HG03565 (cell line): ENCODE measurements around the gene DDR2.

Experiments
- ATAC-seq: cut with Tn5 transposase; IDR thresholded peaks from one replicate; pipeline ENCODE4 v1.9.1; 2021; ENCODE audit warnings: mild to moderate bottlenecking, moderate library complexity; ENCODE audit not compliant: unreplicated experiment

The DDR2 gene

DNA sequence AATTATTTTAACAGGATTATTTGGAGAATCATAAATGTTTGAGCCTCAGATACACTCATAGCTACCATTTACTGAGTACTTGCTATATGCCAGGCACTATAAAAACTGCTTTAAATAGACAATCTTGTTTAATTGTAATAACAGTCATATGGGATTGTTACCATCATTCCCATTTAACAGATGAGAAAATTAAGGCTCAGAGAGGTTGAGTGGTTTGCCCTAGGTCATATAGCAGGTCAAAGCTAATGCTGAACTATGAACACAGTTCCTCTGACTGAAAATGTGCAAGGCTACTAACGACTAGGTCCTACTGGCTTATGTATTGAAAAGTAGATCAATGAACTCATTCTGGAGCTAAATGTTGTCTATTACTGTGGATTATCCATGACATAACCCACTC is 63.4 kb downstream of the DDR2 start:
- ATAC-seq, result no peak

GRCh38 chr1:162696286-162696862 is 64.1 kb downstream of the DDR2 start:
- no peak for ATAC-seq

GRCh38 chr1:162697140-162697895 is 65.1 kb downstream of the DDR2 start:
- peak; percentile 43 for ATAC-seq

GRCh38 chr1:162699366-162699765 is 67.1 kb downstream of the DDR2 start:
- no peak for ATAC-seq

DNA sequence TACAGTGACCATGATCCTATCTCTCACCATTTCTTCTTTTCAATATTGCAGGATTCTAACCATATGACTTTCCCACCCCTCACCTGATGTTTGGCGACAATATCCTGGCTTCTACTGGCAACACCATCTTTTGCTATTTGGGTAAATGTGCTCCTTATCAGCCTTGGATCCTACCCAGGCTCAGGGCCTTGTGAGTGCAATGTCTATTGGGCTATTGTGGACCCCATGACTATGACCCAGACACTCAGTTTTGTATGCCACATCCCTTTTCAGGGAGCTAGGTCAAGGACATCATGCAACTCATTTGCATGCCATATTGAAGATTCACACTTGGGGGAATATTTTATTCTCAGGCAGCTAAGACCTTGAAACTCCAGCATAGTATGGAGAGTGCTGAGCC is 67.9 kb downstream of the DDR2 start:
- ATAC-seq, result no peak

DNA sequence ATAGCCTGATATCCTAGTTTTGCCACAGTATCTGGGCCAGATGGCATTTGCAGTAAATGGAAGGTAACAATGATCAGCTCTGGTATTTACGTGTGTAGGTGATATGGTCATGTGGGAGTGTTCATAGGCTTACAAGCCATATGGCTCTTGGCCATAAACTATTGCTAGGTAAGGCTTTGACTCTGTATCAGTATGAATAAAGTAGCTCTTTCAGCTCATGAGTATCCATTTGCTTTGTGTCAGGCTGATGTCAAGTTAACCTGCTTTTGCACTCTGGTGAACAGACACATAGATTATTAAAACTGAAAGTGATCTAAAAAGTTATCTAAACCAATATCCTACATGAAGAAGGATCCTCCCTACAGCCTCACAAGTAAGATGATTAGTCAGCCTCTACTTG is 69.0 kb downstream of the DDR2 start:
- peak; percentile 61 for ATAC-seq

- no peak for ATAC-seq
Measured at GRCh38 chr1:162702628-162703027, 70.4 kb downstream of the DDR2 start.

GRCh38 chr1:162703708-162704107 is 71.4 kb downstream of the DDR2 start:
- no peak for ATAC-seq

DNA sequence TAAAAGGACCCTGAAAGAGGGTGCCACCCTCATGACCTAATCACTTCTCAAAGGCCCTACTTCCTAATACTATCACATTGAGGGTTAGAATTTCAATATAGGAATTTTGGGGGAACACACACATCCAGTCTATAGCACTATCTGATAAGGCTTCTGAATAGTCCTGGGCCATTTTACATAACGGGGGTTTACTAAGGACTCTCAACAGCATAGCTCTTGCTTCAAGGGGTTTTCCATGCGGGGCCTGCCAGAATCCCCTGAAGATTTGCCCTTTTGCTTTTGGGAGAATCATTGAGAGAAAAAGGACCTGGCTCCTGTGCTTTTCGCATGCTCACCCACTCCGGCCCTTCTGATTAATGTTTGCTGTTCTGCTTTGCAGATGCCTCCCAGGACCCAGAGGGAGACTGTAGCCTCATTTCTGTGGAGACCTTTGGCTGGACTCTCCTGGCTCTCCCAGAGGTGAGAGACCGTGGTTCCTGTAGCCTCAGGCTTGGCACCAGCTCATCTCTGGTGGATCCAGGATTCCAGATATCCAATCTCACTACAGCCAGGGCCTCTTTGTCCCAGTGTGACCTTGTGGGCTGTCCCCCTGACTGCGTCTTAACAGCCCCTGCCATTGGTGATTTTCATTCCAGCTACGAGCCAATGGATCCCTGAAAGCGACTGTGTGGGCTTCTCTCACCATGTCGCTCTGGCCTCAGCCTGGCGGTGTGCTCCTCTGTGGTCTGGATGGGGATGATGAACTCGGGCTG is 72.6 kb downstream of the DDR2 start:
- no peak for ATAC-seq

DNA sequence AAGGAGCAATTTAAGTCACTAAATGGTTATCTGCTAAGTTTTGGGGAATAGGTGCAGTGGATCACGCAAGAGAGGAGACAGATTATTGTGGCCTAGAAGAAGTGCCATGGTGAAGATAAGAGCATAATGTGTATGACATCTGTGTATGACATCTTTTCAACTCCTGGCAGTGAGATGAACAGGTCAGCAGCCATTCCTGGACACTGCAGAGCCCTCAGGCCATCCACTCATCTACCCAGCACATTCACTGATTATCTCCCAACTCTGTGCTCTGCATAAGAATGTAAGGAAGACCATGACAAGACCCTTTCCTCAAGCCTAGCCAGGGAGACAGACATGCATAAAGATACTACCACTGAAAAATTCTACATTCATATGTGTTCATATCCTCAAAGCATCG is 73.7 kb downstream of the DDR2 start:
- ATAC-seq, result no peak

- no peak for ATAC-seq
Measured at GRCh38 chr1:162706606-162707005, 74.3 kb downstream of the DDR2 start.

DNA sequence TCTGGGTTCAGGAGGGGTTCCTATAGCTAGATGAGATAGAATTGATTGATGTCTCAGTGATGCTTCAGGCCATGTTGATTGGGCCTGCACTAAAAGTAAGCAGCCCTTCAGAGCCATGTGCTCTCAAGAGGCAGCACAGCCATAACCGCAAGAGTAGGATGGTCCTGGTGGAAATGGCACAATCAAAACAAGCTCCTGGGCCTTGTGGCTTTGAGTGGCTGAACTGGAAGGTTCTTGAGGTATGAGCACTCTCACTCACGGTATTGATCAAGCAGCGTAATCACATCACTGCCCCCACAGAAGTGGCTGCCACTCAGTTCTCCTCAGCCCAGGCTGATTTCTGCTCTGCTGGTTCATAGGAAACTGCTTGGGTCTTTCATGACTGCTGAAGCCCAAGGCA is 76.0 kb downstream of the DDR2 start:
- no peak for ATAC-seq

DNA sequence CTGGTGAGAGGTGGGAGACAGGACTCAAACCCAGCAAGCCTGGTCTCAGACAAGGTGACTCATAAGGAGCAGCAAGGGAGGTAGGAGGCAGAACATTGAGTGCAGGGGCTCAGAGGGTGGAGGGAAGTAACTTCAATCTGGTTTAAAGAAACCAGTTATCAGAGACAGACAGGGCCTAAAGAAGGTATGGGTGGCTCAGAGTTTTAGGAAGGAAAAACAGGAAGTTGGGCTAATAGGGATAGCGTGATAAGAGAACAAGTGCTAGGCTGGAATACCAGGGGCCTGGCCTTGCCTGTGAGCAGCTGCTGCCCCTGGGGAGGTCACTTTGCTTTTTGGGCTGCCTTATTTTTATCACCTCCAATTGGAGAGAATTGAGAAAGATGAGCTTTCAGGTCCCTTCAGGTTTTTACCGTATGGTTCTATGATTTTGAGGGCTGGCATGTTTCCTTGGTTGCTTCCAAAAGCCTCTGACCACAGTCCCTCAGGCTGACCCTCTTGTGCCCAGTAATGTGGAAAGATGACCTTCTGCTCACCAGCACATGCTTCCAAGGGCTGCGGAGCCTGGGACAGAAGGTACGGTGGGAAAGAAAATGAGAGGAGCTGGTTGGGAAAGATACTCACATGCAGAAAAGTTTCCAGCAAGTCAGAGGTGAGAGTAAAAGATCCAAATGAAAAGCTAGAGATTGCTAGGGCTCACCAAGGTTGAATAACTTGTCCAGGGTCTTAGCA is 77.0 kb downstream of the DDR2 start:
- no peak for ATAC-seq

GRCh38 chr1:162709870-162710269 is 77.6 kb downstream of the DDR2 start:
- ATAC-seq, result no peak

DNA sequence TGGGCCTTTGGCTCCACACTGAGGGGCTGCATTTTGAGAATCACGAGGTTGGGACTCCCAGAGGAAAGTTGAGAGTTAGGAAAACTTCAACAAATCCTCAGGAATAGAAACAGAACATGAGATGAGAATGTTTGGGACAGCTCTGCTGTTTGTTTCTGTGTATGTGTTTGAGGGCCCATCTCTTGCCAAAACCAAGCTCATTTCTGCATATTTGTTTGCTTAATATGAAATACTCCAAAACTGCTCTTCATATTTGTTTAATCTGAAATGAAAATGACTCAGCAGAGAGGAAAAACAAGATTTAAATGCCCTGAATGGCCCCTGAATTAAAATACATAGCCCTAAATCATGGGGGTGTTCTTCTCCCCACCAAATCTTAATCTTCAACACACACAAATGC is 78.1 kb downstream of the DDR2 start:
- no peak for ATAC-seq

GRCh38 chr1:162710780-162711465 is 78.7 kb downstream of the DDR2 start:
- no peak for ATAC-seq

DNA sequence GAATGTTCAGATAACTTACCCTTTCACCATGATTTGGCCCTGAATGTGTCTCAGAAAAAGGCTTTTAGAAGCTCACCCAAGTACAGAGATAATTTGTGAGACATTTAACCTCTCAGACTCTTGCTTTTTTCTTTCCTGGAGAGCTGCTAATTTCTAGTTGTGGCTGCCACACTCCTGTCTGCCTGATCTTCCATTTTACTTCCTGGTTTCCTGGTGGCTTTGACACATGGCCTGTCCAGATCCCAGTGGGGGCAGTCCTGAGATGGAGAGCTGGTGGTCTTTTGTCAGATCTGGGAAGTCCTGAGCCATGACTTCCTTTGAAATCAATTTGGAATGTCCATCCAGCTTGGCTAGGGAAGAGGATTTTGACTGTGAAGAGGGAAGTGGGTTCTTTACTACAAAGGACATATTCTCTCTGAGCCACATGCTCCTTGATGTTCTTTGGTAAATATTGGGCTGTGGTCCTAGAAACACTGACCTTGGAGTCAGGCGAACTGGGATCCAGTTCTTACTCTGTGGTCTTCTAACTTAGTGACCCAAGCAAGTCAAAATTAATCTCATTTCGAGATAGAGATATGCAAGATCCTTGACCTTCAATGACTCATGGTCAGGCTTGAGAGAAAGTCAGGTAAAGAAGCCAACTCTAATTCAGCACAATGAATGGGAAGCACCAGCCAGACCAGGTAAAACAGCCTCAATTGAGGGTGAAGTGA is 80.2 kb downstream of the DDR2 start:
- ATAC-seq, result no peak

- ATAC-seq, result no peak
Measured at GRCh38 chr1:162716123-162716522, 83.9 kb downstream of the DDR2 start.

GRCh38 chr1:162716552-162716951 is 84.3 kb downstream of the DDR2 start:
- no peak for ATAC-seq

DNA sequence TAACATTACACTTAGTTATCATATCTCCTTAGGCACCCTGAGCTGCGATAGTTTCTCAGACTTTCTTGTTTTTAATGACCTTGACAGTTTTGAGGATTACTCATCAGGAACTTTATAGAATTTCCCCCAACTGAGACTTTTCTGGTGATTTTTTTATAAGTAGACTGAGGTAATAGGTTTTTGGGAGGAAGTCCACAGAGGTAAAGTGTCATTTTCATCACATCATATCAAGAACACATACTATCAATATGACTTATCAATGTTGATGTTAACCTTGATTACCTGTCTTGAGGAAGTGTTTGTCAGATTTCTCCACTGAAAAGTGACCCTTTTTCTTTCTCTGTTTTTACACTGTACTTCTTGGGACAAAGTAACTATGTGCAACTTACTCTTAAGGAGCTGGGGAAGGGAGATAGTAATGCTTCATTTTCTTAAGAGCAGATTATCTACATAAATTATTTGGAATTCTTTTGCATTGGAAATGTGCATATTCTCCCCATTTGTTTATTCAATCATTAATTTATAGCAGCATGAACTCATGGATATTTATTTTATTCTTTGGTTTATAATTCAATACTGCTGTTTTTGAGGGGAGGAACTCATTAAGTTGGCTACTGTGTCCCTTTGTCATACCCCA is 85.4 kb downstream of the DDR2 start:
- ATAC-seq, result no peak
